ENCODE data around the gene AEBP1.

DNA sequence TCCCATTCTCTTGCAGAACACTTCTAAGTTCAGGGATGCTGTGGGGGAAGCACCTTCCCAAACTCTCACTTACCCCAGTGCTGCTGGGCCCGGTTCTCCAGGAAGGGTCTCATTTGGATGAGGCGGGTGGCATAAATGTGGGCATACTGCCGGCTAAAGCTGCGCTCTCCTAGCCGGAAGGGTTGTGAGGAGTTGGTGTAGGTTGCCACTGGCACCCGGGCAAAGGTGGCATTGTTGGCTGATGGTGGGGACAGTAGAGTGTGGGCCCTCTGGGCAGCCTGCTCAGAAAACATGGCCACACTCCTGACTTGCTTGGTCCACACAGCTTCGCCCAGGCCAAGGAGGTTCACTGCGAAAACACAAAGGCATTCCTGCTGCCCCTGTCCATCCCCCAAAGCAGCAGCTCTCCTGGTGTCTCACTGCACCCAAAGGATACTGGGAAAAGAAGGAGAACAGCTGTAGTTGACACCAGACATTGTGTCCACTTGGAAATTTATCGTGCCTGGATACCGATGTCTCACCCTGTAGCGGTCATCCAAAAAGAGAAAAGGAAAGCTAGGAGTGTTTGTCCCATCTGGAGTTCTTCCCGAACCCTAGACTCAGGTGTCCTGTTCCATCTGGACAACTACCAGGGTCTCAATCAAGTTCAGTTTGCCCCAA is 17.7 kb downstream of the AEBP1 start:
- TF ChIP-seq, protein P1, sequence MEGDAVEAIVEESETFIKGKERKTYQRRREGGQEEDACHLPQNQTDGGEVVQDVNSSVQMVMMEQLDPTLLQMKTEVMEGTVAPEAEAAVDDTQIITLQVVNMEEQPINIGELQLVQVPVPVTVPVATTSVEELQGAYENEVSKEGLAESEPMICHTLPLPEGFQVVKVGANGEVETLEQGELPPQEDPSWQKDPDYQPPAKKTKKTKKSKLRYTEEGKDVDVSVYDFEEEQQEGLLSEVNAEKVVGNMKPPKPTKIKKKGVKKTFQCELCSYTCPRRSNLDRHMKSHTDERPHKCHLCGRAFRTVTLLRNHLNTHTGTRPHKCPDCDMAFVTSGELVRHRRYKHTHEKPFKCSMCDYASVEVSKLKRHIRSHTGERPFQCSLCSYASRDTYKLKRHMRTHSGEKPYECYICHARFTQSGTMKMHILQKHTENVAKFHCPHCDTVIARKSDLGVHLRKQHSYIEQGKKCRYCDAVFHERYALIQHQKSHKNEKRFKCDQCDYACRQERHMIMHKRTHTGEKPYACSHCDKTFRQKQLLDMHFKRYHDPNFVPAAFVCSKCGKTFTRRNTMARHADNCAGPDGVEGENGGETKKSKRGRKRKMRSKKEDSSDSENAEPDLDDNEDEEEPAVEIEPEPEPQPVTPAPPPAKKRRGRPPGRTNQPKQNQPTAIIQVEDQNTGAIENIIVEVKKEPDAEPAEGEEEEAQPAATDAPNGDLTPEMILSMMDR (IDR thresholded peaks at IDR 0.05), result no peak
- TF ChIP-seq POLR2A (IDR thresholded peaks at IDR 0.05) (no peak), EP300 (IDR thresholded peaks at IDR 0.05) (no peak), POLR2AphosphoS5 (IDR thresholded peaks at IDR 0.05) (no peak)
